Measurements from ENCODE around the gene SNX30. TPM values are rescaled to one million over a fixed set of nuclear protein-coding genes. Genes with fewer than 3 reads are reported as not detected.

SNX30 gene
- total RNA-seq, 4 donors from 2014 or later: 12.8 to 16.1 (median 14.4) TPM

- TF ChIP-seq POLR2A (IDR thresholded peaks at IDR 0.05): no peak
- H3K27me3 ChIP-seq: no peaks in the 10 kb centered on the region
- H3K4me3 ChIP-seq: no peak overlapping the region
- no peak for DNase-seq (ENCODE audit: low spot score in 2 of 2)
- peaks cover 6% of the 10 kb centered on the region for H3K4me1 ChIP-seq
- peaks cover 13% of the 10 kb centered on the region for H3K36me3 ChIP-seq
- 57% methylated on average over 3 of the region's 3 CpGs for WGBS
- H3K27ac ChIP-seq: peak overlapping the region; percentile 43
- no peaks in the 10 kb centered on the region for H3K9me3 ChIP-seq
Observed at GRCh38 chr9:112841261-112841660, 90.7 kb downstream of the SNX30 start.

- 70% methylated on average over 4 of the region's 4 CpGs for WGBS
- H3K9me3 ChIP-seq: no peaks in the 10 kb centered on the region
- H3K27ac ChIP-seq: peak overlapping the region; percentile 3
- no peaks in the 10 kb centered on the region for H3K27me3 ChIP-seq
- DNase-seq (ENCODE audit: low spot score in 2 of 2): no peak
- H3K4me3 ChIP-seq: no peak overlapping the region
- H3K4me1 ChIP-seq: peaks cover 6% of the 10 kb centered on the region
- no peak for TF ChIP-seq EP300 (IDR thresholded peaks at IDR 0.05)
- H3K36me3 ChIP-seq: peaks cover 7% of the 10 kb centered on the region
Observed at GRCh38 chr9:112842555-112842954, 92.0 kb downstream of the SNX30 start.

- peak; percentile 35 to 83 for DNase-seq (ENCODE audit: low spot score in 2 of 2)
- Histone ChIP-seq H3K4me3 (no peak overlapping the region), H3K27me3 (no peaks in the 10 kb centered on the region), H3K4me1 (peaks cover 6% of the 10 kb centered on the region), H3K9me3 (no peaks in the 10 kb centered on the region), H3K27ac (no peak overlapping the region), H3K36me3 (no peaks in the 10 kb centered on the region)
- 33% methylated on average over 15 of the region's 15 CpGs for WGBS
- TF ChIP-seq CTCF (IDR thresholded peaks at IDR 0.05) (peak; percentile 84 to 94), POLR2AphosphoS5 (IDR thresholded peaks at IDR 0.05) (no peak), POLR2A (IDR thresholded peaks at IDR 0.05) (no peak)
Observed at GRCh38 chr9:112844771-112845542, 94.4 kb downstream of the SNX30 start.

GRCh38 chr9:112846528-112847488 is 96.2 kb downstream of the SNX30 start:
- Histone ChIP-seq H3K36me3 (peaks cover 5% of the 10 kb centered on the region), H3K4me3 (no peak overlapping the region), H3K9me3 (no peaks in the 10 kb centered on the region), H3K27me3 (no peaks in the 10 kb centered on the region), H3K4me1 (peaks cover 6% of the 10 kb centered on the region), H3K27ac (no peak overlapping the region)
- peak in 1 of 2 donors; percentile 44 for DNase-seq (ENCODE audit: low spot score in 2 of 2)
- no peak for TF ChIP-seq POLR2A (IDR thresholded peaks at IDR 0.05)
- no peak for TF ChIP-seq EP300 (IDR thresholded peaks at IDR 0.05)
- no peak for TF ChIP-seq POLR2AphosphoS5 (IDR thresholded peaks at IDR 0.05)
- no peak for TF ChIP-seq CTCF (IDR thresholded peaks at IDR 0.05)
- WGBS: 72% methylated on average over 14 of the region's 14 CpGs

- TF ChIP-seq CTCF (IDR thresholded peaks at IDR 0.05) (no peak), POLR2AphosphoS5 (IDR thresholded peaks at IDR 0.05) (no peak), EP300 (IDR thresholded peaks at IDR 0.05) (no peak)
- no peak for DNase-seq (ENCODE audit: low spot score in 2 of 2)
- 82% methylated on average over 9 of the region's 13 CpGs for WGBS
Observed at GRCh38 chr9:112848316-112849151, 98.0 kb downstream of the SNX30 start.

More at GRCh38 chr9:112848316-112849151, 98.0 kb downstream of the SNX30 start:
- H3K9me3 ChIP-seq: no peaks in the 10 kb centered on the region
- H3K4me3 ChIP-seq: no peak overlapping the region
- peaks cover 6% of the 10 kb centered on the region for H3K4me1 ChIP-seq
- H3K36me3 ChIP-seq: peaks cover 11% of the 10 kb centered on the region
- H3K27ac ChIP-seq: no peak overlapping the region
- no peaks in the 10 kb centered on the region for H3K27me3 ChIP-seq
